Common myeloid progenitor, CD34-positive (primary cell): ENCODE measurements around the gene CAMK1D.
"Not testable (repeated sequence)": the region's sequence is repeated elsewhere in the genome, so short reads cannot be mapped to it uniquely, and the experiment has no call there.

Source experiments
- CTCF ChIA-PET: fragments of 350-600 bp; sonication (Branson Sonifier 250); formaldehyde crosslinking; loops from one replicate; lab custom pipeline; 2021; ENCODE audit warnings: antibody characterized with exemption; lab: Charles Lee
- POLR2A ChIA-PET: fragments of 350-600 bp; sonication (Branson Sonifier 250); formaldehyde crosslinking; loops from one replicate; lab custom pipeline; 2021; ENCODE audit warnings: antibody characterized with exemption; lab: Charles Lee
- DNase-seq, 3 donors: peaks; one replicate each; pipeline versions ENCODE4 v3.0.0 to v3.0.0-alpha.2; 2013
- H3K27ac ChIP-seq, 2 experiments: 1 replicate in 1 of 2; 2 replicates in 1 of 2; pipeline ENCODE4 v1.7.0; 2013; ENCODE audit warnings: inconsistent platforms in 2 of 2, low read length in 2 of 2, mild to moderate bottlenecking in 2 of 2, low read depth in 1 of 2, moderate library complexity in 1 of 2; ENCODE audit not compliant: severe bottlenecking in 2 of 2, insufficient read depth in 1 of 2, poor library complexity in 1 of 2
- H3K27me3 ChIP-seq, 5 experiments: replicated peaks in 2 of 5; 1 replicate in 3 of 5; 2 replicates in 2 of 5; pipeline versions ENCODE4 v1.6.1 to v1.7.0; 2013; ENCODE audit warnings: low read length in 4 of 5, mild to moderate bottlenecking in 2 of 5, moderate library complexity in 2 of 5, inconsistent platforms in 1 of 5; ENCODE audit not compliant: insufficient read depth in 5 of 5, control insufficient read depth in 4 of 5
- H3K36me3 ChIP-seq, 4 experiments: 1 replicate in 2 of 4; 2 replicates in 2 of 4; pipeline versions ENCODE4 v1.6.1 to v1.7.0; 2013; ENCODE audit warnings: low read length in 3 of 4, control low read depth in 1 of 4, mild to moderate bottlenecking in 1 of 4; ENCODE audit not compliant: control insufficient read depth in 4 of 4, insufficient read depth in 4 of 4
- H3K4me1 ChIP-seq, 4 experiments: 1 replicate in 3 of 4; 2 replicates in 1 of 4; pipeline versions ENCODE4 v1.6.1 to v1.7.1; 2013; ENCODE audit warnings: low read length in 3 of 4, mild to moderate bottlenecking in 3 of 4, control low read depth in 1 of 4, inconsistent platforms in 1 of 4, moderate library complexity in 1 of 4; ENCODE audit not compliant: control insufficient read depth in 4 of 4, insufficient read depth in 4 of 4; ENCODE audit errors: control extremely low read depth in 1 of 4
- H3K4me3 ChIP-seq, 7 experiments: 1 replicate in 4 of 7; 2 replicates in 3 of 7; pipeline versions ENCODE4 v1.5.1 to v1.7.0; 2013; ENCODE audit warnings: mild to moderate bottlenecking in 7 of 7, low read length in 6 of 7, moderate library complexity in 6 of 7, inconsistent platforms in 2 of 7, low read depth in 2 of 7, control low read depth in 1 of 7; ENCODE audit not compliant: insufficient read depth in 4 of 7, control insufficient read depth in 1 of 7; ENCODE audit errors: extremely low read depth in 1 of 7
- H3K9me3 ChIP-seq, 5 experiments: 1 replicate in 4 of 5; 2 replicates in 1 of 5; pipeline versions ENCODE4 v1.6.1 to v1.7.1; 2013; ENCODE audit warnings: low read length in 4 of 5, mild to moderate bottlenecking in 2 of 5, inconsistent platforms in 1 of 5, low read depth in 1 of 5, moderate library complexity in 1 of 5; ENCODE audit not compliant: control insufficient read depth in 4 of 5, insufficient read depth in 2 of 5; ENCODE audit errors: control extremely low read depth in 1 of 5
- WGBS: methylation state at CpG from one replicate; pipeline ENCODE4 v1.1.5; 2013; ENCODE audit not compliant: insufficient coverage; 5-methylcytosine and 5-hydroxymethylcytosine counted together

Gene CAMK1D

GRCh38 chr10:12328312-12328711, 21.0 kb upstream of the CAMK1D start:
- H3K4me3 ChIP-seq, H3K9me3 ChIP-seq, H3K27me3 ChIP-seq, H3K4me1 ChIP-seq, H3K36me3 ChIP-seq, DNase-seq, H3K27ac ChIP-seq, POLR2A ChIA-PET, CTCF ChIA-PET: not testable (repeated sequence)
- 96% methylated on average over 4 of the region's 9 CpGs for WGBS

- ChIA-PET POLR2A (interaction anchor here (0.6 to 2.3 kb wide), 3 partner anchors 11 to 67 kb away, joined by 3 to 10 read pairs (median 9); partner anchors contain the start of gene CAMK1D), CTCF (interaction anchor here (1.1 to 2.1 kb wide), 4 partner anchors 8 to 67 kb away, joined by 3 to 9 read pairs (median 5); no protein-coding TSS in a partner anchor)
- H3K4me1 ChIP-seq: peaks cover 14 to 34% (median 24%) of the 10 kb centered on the region in 4 experiments
- peak overlapping the region in 3 of 7 experiments; percentile 11 to 43 (median 17) for H3K4me3 ChIP-seq
- peak in 2 of 3 donors; percentile 39 to 57 for DNase-seq
- no peaks in the 10 kb centered on the region for H3K36me3 ChIP-seq
- no peaks in the 10 kb centered on the region for H3K27me3 ChIP-seq
- WGBS: 90% methylated on average over 2 of the region's 11 CpGs
- no peaks in the 10 kb centered on the region for H3K9me3 ChIP-seq
- peak overlapping the region; percentile 72 to 84 for H3K27ac ChIP-seq
Measured at GRCh38 chr10:12332572-12333379, 16.6 kb upstream of the CAMK1D start.

GRCh38 chr10:12333380-12334185, 15.8 kb upstream of the CAMK1D start:
- H3K4me1 ChIP-seq: peaks cover 17 to 38% (median 29%) of the 10 kb centered on the region in 4 experiments
- no peaks in the 10 kb centered on the region for H3K27me3 ChIP-seq
- H3K36me3 ChIP-seq: no peaks in the 10 kb centered on the region
- no peaks in the 10 kb centered on the region for H3K9me3 ChIP-seq
- peak overlapping the region; percentile 72 to 84 for H3K27ac ChIP-seq
- POLR2A ChIA-PET: interaction anchor here (0.6 to 2.3 kb wide), 4 partner anchors 9 to 68 kb away, joined by 3 to 10 read pairs (median 6); partner anchors contain the start of gene CAMK1D
- CTCF ChIA-PET: interaction anchor here (0.9 to 2.1 kb wide), 5 partner anchors 9 to 67 kb away, joined by 3 to 9 read pairs (median 4); no protein-coding TSS in a partner anchor
- peak overlapping the region in 3 of 7 experiments; percentile 11 to 43 (median 24) for H3K4me3 ChIP-seq
- WGBS: 24% methylated on average over 9 of the region's 15 CpGs
- peak; percentile 92 to 98 (median 98) for DNase-seq

- H3K36me3 ChIP-seq: no peaks in the 10 kb centered on the region
- peak overlapping the region in 1 of 2 experiments; percentile 18 for H3K27ac ChIP-seq
- WGBS: 82% methylated on average over 6 of the region's 6 CpGs
- peak overlapping the region in 1 of 7 experiments; percentile 24 for H3K4me3 ChIP-seq
- H3K27me3 ChIP-seq: no peaks in the 10 kb centered on the region
- POLR2A ChIA-PET: interaction anchor here (1.1 to 2.3 kb wide), 3 partner anchors 15 to 69 kb away, joined by 3 to 10 read pairs (median 9); partner anchors contain the start of gene CAMK1D
- peaks cover 17 to 38% (median 29%) of the 10 kb centered on the region in 4 experiments for H3K4me1 ChIP-seq
- CTCF ChIA-PET: interaction anchor here (0.9 to 2.1 kb wide), 3 partner anchors 9 to 68 kb away, joined by 3 to 9 read pairs (median 6); no protein-coding TSS in a partner anchor
- peak in 1 of 3 donors; percentile 28 for DNase-seq
- H3K9me3 ChIP-seq: no peaks in the 10 kb centered on the region
Measured at GRCh38 chr10:12334186-12334530, 15.2 kb upstream of the CAMK1D start.

GRCh38 chr10:12335169-12335568, 14.2 kb upstream of the CAMK1D start:
- not testable (repeated sequence) for DNase-seq, H3K4me3 ChIP-seq, H3K27ac ChIP-seq, H3K36me3 ChIP-seq, H3K27me3 ChIP-seq, H3K9me3 ChIP-seq
- H3K4me1 ChIP-seq: peaks cover 20 to 38% (median 31%) of the 10 kb centered on the region in 4 experiments
- ChIA-PET CTCF (interaction anchor here (2.3 kb wide), 1 partner anchor 11 kb away, joined by 6 read pairs; no protein-coding TSS in a partner anchor), POLR2A (interaction anchor here (2.3 kb wide), 1 partner anchor 14 kb away, joined by 10 read pairs; the partner anchor contains the start of gene CAMK1D)
- 60% methylated on average over 1 of the region's 4 CpGs for WGBS

GRCh38 chr10:12337453-12338372, 11.6 kb upstream of the CAMK1D start:
- Histone ChIP-seq H3K4me1 (peaks cover 25 to 44% (median 37%) of the 10 kb centered on the region in 4 experiments), H3K27ac (peak overlapping the region in 1 of 2 experiments; percentile 35), H3K4me3 (peak overlapping the region in 1 of 7 experiments; percentile 9), H3K9me3 (no peaks in the 10 kb centered on the region), H3K27me3 (no peaks in the 10 kb centered on the region), H3K36me3 (no peaks in the 10 kb centered on the region)
- 34% methylated on average over 7 of the region's 9 CpGs for WGBS
- ChIA-PET POLR2A (interaction anchor here (2.1 kb wide), 1 partner anchor 11 kb away, joined by 6 read pairs; the partner anchor contains the start of gene CAMK1D), CTCF (interaction anchor here (0.5 to 2.3 kb wide), 8 partner anchors 9 to 319 kb away, joined by 3 to 6 read pairs (median 3); no protein-coding TSS in a partner anchor)
- peak in 2 of 3 donors; percentile 75 for DNase-seq
